HepG2 (cell line): ENCODE data around the gene KCNH6. TPM values are rescaled to one million over a fixed set of nuclear protein-coding genes. Genes with fewer than 3 reads are reported as not detected.

ENCODE experiments used
- AHDC1 ChIP-seq: sonication (generic); formaldehyde crosslinking; IDR thresholded peaks from 2 replicates; pipeline ENCODE4 v1.5.1; 2020; ENCODE audit warnings: mild to moderate bottlenecking, missing genetic modification reagents, borderline replicate concordance
- EZH2 ChIP-seq: conservative IDR thresholded peaks from 2 replicates; pipeline ENCODE4 v1.6.1; 2012; ENCODE audit warnings: mild to moderate bottlenecking, low read depth, low read length, moderate library complexity
- FOXK2 ChIP-seq: fragments of 450-650 bp; IDR thresholded peaks from 2 replicates; pipeline ENCODE4 v1.6.1; 2016
- FOXO1 ChIP-seq: sonication (generic); formaldehyde crosslinking; IDR thresholded peaks from 2 replicates; pipeline ENCODE4 v1.4.0; 2020; ENCODE audit warnings: missing genetic modification reagents
- GATAD2A ChIP-seq: IDR thresholded peaks from 2 replicates; pipeline ENCODE4 v1.6.1; 2016
- KDM5B ChIP-seq: sonication (generic); formaldehyde crosslinking; IDR thresholded peaks from 2 replicates; pipeline ENCODE4 v1.4.0; 2020; ENCODE audit warnings: missing genetic modification reagents, mild to moderate bottlenecking, borderline replicate concordance
- RERE ChIP-seq: IDR thresholded peaks from 2 replicates; pipeline ENCODE4 v1.6.1; 2016; ENCODE audit warnings: low read depth, missing genetic modification reagents, missing compliant biosample characterization
- TBL1XR1 ChIP-seq: fragments of 150-350 bp; IDR thresholded peaks from 2 replicates; pipeline ENCODE4 v1.6.1; 2014; ENCODE audit warnings: borderline replicate concordance, low read length; ENCODE audit not compliant: partially characterized antibody
- TFE3 ChIP-seq: IDR thresholded peaks from 2 replicates; pipeline ENCODE4 v1.6.1; 2016
- U2AF1 ChIP-seq: fragments of 200-400 bp; formaldehyde crosslinking; optimal IDR thresholded peaks from 2 replicates; pipeline ENCODE3; 2017; ENCODE audit warnings: mild to moderate bottlenecking, low read depth, low read length
- ZBED4 ChIP-seq: sonication (generic); formaldehyde crosslinking; IDR thresholded peaks from 2 replicates; pipeline ENCODE4 v1.4.0; 2020; ENCODE audit warnings: missing genetic modification reagents, borderline replicate concordance
- ZNF501 ChIP-seq: sonication (generic); formaldehyde crosslinking; IDR thresholded peaks from 2 replicates; pipeline ENCODE4 v1.5.1; 2020; ENCODE audit warnings: mild to moderate bottlenecking, moderate library complexity, missing genetic modification reagents
- ZNF569 ChIP-seq: sonication (generic); formaldehyde crosslinking; IDR thresholded peaks from 2 replicates; pipeline ENCODE4 v1.5.0; 2020; ENCODE audit warnings: mild to moderate bottlenecking, missing genetic modification reagents, moderate library complexity, borderline replicate concordance
- polyA plus RNA-seq, 8 experiments: library from polyadenylated mRNA; depleted of rRNA in 3 of 8; stranded (reverse) in 7 of 8; unstranded in 1 of 8; fragments of >200 nt; fragmentation: Illumina TruSeq in 4 of 8; extraction: Trizol in 4 of 8; gene quantifications; 2 replicates each; pipeline versions ENCODE4 v1.2.1 to v1.2.3, GENCODE V29; 2011 to 2016; ENCODE audit warnings: low read depth in 4 of 8, missing spikeins in 1 of 8, mixed read lengths in 1 of 8; ENCODE audit not compliant: insufficient read depth in 1 of 8
- total RNA-seq, 5 experiments: library from RNA; depleted of rRNA; stranded (reverse); fragments of >200 nt; fragmentation: Illumina TruSeq; extraction: Trizol; gene quantifications; 2 replicates each; pipeline ENCODE4 v1.2.3, GENCODE V29; 2016; ENCODE audit warnings: low read depth in 1 of 5

Gene KCNH6
- total and polyA plus RNA-seq, 2 of the 13 experiments (the other 11 are each of a cell fraction or from before 2014, with no cell fraction given) = 0.05 to 0.18 TPM

DNA sequence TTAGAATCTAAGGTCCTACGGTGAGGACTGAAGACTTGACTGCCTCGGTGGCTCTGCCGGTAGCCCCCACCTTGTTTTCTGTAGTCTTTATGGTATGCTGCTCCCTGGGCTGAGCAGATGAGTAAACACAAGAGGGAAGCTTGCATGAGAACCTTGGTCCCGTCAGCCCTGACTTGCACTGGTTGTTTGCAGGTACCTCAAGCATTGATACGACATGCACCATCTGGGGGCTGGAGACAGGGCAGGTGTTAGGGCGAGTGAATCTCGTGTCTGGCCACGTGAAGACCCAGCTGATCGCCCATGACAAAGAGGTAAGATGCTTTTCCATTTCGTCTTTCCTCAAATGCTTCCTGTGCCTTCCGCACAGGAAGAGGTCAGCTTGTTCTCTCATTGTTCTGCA lies 56.5 kb downstream of the KCNH6 start (continued):
- peak; percentile 35; the same call in 1 of the 2 replicates for TF ChIP-seq AHDC1 (CRISPR knock-in tag)
- TF ChIP-seq KDM5B (CRISPR knock-in tag) = peak; percentile 36; the same call in 1 of the 2 replicates
- TF ChIP-seq FOXO1 (CRISPR knock-in tag) = peak; percentile 88; the same call in 1 of the 2 replicates
- TF ChIP-seq RERE (CRISPR knock-in tag) = no peak
- no peak for TF ChIP-seq TBL1XR1
- 0 out of 2 replicates have a peak, but pooled peaks have one; percentile 48 for TF ChIP-seq ZBED4
- peak; percentile 22; the same call in 1 of the 2 replicates for TF ChIP-seq FOXK2
- no peak for TF ChIP-seq ZNF501 (CRISPR knock-in tag)
- peak; percentile 57; the same call in 1 of the 2 replicates for TF ChIP-seq TFE3
- no peak for TF ChIP-seq ZNF569 (CRISPR knock-in tag)
- peak; percentile 78 for TF ChIP-seq GATAD2A (CRISPR knock-in tag)
- TF ChIP-seq EZH2 = no peak
- TF ChIP-seq U2AF1 = no peak
